GM21528 (cell line): ENCODE data around the gene RMI2.
"Not testable (repeated sequence)": the region's sequence is repeated elsewhere in the genome, so short reads cannot be mapped to it uniquely, and the experiment has no call there.

ENCODE experiments used
- ATAC-seq: cut with Tn5 transposase; IDR thresholded peaks from one replicate; pipeline ENCODE4 v1.9.1; 2021; ENCODE audit warnings: mild to moderate bottlenecking, moderate library complexity; ENCODE audit not compliant: unreplicated experiment, low FRiP score

Gene RMI2

GRCh38 chr16:11350921-11351335, 5.7 kb downstream of the RMI2 start:
- ATAC-seq, result no peak

- no peak for ATAC-seq
Measured at GRCh38 chr16:11353158-11353557, 7.9 kb downstream of the RMI2 start.

DNA sequence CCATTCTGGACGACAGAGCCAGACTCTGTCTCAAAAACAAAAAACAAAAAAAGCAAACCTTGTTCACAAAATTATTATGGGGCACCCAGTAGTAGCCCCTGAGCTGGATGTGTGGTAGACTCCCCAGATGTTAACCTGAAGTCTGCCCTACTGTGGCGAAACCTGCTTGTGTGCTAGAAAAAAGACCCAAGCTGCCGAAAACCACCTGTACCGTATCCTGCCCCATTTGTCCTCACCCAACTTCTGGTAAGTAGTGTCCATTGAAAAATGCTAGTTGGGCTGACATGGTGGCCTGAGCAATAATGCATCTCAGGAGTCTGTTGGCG, 9.1 kb downstream of the RMI2 start:
- peak; percentile 12 for ATAC-seq

GRCh38 chr16:11354733-11355574, 9.7 kb downstream of the RMI2 start:
- peak; percentile 66 for ATAC-seq

GRCh38 chr16:11355862-11356261, 10.6 kb downstream of the RMI2 start:
- ATAC-seq, result no peak

- ATAC-seq, result no peak
Measured at GRCh38 chr16:11356573-11357331, 11.5 kb downstream of the RMI2 start.

- no peak for ATAC-seq
Measured at GRCh38 chr16:11358531-11358930, 13.3 kb downstream of the RMI2 start.

DNA sequence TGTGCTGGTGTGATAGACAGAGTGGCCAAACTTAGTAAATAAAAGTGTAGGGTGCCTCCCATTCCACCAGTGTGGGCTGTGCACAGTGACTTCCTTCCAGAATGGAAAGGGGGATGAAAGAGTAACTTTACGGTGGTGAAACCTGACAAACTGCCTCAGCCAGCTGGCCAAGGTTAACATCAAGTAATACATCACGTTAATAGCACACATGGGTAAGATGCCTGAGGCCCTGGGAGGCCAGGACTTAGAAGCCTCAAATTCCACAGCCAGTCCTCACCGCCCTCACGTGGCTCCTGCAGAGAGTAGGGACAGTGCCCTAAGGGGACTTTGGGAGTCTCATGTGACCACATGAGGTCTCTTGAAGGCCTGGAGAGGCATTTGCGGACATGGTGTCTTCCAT, 14.1 kb downstream of the RMI2 start:
- no peak for ATAC-seq

DNA sequence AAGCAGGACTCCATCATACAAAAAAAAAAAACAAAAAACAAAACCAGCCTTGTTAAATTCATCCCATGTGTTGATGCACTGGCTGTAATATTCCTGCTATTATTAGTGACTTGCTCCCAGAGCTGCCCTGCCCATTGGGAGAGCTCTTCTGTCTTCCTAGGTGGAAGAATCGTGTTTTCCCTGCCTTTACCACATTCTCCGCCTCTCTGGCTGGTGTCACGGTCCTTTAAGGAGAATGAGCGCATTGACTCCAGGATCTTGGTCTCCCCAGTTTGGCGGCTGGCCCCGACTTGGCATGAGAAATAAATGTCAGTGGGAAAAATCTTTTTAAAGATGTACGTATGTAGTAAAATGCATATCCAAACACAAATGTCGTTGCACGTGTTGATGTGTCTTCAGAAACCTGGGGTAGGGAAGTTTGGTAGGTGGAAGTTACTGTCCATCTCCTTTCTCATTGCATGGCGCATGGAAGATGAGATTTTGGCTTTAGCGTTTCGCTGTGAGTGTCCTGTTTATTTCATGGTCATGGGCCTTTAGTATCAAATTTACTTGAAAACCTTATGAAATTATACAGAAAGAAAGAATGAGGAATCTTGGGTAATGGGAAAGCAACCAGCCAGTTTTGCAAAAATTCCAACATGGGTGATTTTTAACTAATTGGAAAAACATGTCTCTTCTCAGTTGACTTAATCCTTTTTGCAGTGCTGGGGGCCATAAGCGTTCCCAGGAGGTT, 15.5 kb downstream of the RMI2 start:
- no peak for ATAC-seq

DNA sequence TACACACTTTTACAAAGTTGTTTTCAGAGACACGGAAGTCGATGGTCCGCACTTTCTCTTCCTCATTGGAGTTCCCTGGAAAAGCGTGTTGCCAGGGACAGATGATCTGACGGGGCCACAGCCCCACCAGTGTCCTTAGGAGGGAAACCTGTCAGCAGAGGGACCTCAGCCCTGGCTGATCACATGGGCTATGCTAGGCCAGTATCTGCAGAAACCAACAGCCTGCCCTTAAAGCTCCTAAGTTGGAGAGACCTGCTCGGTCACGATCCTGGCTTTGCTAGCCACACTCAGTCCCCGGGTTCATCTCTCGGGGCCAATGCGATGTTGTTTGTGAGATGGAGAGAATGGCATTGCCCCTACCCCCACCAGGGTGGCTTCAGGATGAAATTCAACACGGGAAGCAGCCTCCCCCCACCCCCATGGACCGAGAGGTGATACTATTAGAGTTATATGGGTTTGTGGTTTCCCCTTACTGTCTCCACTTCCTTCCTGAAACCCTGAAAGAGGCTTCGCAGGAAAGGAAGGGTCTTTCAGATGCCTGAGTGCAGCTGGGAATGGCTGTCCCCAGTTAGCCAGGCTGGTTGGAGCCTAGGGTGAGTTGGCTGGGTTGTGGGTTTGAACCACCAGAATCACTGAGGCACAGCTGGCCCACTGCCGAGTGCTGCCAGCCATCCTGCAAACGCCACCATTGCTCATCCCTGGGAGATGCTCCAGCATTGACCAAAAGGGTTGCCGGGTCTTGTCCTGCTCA, 16.6 kb downstream of the RMI2 start:
- no peak for ATAC-seq

DNA sequence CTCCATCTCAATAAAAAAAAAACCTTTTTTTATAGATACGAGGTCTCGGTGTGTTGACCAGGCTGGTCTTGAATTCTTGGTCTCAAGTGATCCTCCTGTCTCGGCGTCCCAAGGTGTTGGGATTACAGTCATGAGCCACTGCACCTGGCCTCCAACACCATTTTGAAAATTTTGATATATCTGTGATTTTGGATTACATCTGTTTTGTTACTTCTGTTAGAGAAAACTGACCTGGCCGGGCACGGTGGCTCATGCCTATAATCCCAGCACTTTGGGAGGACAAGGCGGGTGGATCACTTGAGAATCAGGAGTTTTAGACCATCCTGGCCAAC, 18.6 kb downstream of the RMI2 start:
- no peak for ATAC-seq

GRCh38 chr16:11367483-11367906, 22.2 kb downstream of the RMI2 start:
- no peak for ATAC-seq

DNA sequence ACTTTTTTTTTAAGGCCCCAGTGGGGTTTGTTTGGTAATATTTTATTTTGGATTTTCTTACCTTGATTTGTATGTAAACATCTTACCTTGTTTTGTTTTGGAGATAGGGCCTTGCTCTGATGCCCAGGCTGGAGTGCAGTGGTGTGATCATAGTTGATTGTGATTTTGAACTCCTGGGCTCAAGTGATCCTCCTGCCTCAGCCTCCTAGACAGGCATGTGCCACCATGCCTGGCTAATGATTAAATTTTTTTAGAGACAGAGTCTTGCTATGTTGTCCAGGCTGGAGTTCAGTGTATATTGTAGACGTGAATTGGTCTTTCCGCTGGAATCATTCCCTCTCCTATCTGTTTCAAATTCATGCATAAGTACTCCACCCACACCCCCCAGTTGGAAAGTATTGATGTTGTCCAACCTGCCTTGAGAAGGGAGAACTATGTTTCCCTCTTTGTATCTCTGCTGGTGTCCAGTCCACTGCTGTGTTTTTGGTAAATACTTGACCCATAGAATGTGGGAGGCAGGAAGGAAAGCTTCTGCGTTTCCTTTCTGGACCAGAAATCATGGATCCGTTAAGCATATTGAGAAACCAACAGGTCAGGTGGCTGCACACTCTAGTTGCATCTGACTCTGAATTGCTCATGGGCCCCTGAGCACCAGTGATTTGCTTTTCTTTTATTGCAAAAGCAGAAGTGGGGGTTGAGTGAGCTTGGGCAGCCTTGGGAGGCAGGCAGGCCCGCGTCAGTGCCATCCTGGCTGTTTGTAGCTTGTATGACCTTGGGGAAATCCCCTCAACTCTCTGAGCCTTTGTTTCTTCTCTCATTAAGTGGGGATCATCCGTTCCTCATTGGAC, 25.0 kb downstream of the RMI2 start:
- no peak for ATAC-seq

DNA sequence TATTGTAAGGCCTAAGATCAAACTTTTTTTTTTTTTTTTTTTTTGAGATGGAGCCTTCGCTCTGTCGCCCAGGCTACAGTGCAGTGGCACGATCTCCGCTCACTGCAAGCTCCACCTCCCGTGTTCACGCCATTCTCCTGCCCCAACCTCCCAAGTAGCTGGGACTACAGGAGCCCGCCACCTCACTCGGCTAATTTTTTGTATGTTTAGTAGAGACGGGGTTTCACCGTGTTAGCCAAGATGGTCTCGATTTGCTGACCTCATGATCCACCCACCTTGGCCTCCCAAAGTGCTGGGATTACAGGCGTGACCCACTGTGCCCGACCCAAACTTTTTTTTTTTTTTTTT, 25.6 kb downstream of the RMI2 start:
- ATAC-seq, result not testable (repeated sequence)

GRCh38 chr16:11372073-11372828, 27.0 kb downstream of the RMI2 start:
- ATAC-seq, result no peak

- no peak for ATAC-seq
Measured at GRCh38 chr16:11372829-11373306, 27.6 kb downstream of the RMI2 start.

DNA sequence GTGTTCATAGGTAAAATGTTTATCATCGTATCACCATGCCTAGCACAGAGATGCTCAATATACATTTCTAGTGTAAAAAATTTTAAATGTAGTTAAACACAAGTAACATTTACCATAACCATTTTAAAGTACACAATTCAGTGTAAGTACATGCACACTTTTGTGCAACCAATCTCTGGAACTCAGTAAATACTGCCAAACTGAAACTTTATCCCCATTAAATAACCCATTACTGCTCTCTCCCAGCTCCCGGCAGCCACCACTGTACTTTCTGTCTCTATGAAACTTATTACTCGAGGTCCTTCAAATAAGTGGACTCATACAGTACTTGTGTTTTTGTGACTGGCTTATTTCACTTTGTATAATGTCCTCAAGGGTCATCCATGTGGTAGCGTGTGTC, 29.0 kb downstream of the RMI2 start:
- no peak for ATAC-seq

GRCh38 chr16:11377154-11377553, 31.9 kb downstream of the RMI2 start:
- no peak for ATAC-seq

GRCh38 chr16:11378951-11379350, 33.7 kb downstream of the RMI2 start:
- ATAC-seq, result not testable (repeated sequence)
